Measurements from ENCODE around the gene PPP1R12C.

Gene PPP1R12C

DNA sequence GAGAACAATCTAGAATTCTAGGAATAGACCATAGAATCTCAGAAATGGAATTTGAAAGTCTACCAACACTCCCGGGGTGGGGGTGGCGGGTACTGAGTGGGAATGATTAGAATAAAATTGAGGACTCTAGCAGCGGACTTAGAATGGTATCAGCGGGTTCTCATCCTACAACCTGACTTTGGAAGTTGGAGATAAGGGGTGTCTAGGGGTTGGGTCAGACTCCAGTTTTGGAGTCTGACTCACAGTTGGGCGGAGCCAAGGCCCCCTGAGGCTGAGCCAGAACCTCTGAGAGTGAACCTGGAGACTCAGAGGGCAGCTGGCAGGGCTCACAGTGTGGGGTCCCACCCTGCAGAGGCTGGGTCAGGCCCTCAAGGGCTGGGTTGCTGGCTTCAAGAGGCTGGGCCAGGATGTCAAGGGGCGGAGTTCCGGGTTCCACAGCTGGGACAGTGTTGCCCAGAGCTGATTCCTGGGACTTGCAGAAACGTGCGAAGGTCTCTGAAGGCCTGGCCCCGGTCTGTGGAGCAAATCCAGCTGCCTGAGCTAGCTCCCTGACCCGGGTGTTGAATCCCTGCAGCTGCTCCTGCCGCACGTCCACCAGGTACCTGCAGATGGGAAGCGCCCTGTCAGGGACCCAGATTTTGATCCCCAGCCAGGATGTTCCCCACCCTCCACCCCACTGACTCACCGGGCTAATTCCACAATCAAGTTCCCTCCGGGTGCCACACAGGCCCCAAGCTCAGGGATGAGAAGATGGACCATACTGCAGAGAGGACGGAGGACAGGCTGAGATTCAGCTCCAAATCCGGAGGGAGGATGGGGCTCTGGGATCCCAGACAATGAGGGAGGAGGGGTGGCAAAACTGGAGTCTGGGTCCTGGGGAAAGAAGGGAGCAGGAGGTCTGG, 41.7 kb upstream of the PPP1R12C start:
- no peak for TF ChIP-seq ZFX (IDR thresholded peaks at IDR 0.05; ENCODE audit: borderline replicate concordance)
- TF ChIP-seq, protein P1, sequence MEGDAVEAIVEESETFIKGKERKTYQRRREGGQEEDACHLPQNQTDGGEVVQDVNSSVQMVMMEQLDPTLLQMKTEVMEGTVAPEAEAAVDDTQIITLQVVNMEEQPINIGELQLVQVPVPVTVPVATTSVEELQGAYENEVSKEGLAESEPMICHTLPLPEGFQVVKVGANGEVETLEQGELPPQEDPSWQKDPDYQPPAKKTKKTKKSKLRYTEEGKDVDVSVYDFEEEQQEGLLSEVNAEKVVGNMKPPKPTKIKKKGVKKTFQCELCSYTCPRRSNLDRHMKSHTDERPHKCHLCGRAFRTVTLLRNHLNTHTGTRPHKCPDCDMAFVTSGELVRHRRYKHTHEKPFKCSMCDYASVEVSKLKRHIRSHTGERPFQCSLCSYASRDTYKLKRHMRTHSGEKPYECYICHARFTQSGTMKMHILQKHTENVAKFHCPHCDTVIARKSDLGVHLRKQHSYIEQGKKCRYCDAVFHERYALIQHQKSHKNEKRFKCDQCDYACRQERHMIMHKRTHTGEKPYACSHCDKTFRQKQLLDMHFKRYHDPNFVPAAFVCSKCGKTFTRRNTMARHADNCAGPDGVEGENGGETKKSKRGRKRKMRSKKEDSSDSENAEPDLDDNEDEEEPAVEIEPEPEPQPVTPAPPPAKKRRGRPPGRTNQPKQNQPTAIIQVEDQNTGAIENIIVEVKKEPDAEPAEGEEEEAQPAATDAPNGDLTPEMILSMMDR (IDR thresholded peaks at IDR 0.05), result no peak

GRCh38 chr19:55158423-55158822, 41.0 kb upstream of the PPP1R12C start:
- no peak for TF ChIP-seq ZFX (IDR thresholded peaks at IDR 0.05; ENCODE audit: borderline replicate concordance)
- TF ChIP-seq, protein P1 (IDR thresholded peaks at IDR 0.05), result no peak
- H3K27ac ChIP-seq, result no peak overlapping the region

More for the DNA sequence above, 41.7 kb upstream of the PPP1R12C start:
- H3K27ac ChIP-seq, result no peak overlapping the region

DNA sequence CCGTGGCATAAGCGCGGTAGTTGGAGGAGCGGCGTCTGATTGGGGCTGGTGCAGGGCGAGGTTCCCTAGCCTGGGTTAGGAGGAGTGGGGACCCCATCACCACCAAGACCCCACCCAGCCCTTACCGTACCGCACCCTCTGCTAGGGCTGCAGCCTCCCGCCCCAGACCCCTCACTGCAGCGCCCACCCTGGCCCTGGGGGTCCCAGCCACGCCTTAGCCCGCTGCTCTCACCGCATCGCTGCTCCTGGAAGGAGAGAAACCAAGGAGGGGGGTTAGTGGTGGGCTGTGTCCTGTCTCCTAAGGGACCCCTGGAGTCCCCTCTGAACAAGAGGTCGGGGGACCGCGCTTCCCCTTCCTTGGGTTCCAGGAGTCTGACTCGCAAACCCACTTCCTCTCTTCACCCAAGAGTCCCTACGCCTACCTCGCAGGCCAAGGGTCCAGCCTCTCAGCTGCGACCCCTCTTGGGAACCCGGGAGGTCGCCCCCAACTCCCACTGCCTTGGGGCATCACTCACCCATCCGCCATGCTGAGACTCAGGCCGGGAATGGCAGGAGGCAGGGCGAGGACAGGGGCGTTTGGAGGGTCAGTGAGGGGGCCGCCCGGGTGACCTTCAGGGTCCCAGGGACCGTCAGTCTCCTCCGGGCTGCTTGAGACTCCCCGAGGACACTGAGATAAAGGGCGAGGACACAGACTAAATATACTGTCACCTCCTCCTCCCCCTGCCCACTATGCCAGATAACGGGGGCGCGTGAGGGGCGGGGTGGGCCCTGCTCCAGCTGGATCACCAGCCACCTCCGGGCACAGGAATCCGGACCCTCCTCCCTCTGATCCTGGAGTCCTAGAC, 39.8 kb upstream of the PPP1R12C start, which contains the start of gene TNNI3:
Gene TNNI3, minus strand, starts transcription at position 669 of the 845 bp plus-strand sequence. Its CDS starts 143 bp downstream, at position 526.
- TF ChIP-seq ZFX (IDR thresholded peaks at IDR 0.05; ENCODE audit: borderline replicate concordance), result no peak
- TF ChIP-seq, protein P1 (IDR thresholded peaks at IDR 0.05), result no peak
- H3K27ac ChIP-seq, result peak within 1 kb of the TSS; percentile 67

GRCh38 chr19:55156202-55157063, 39.0 kb upstream of the PPP1R12C start:
- TF ChIP-seq, protein P1 (IDR thresholded peaks at IDR 0.05), result no peak
- TF ChIP-seq ZFX (IDR thresholded peaks at IDR 0.05; ENCODE audit: borderline replicate concordance), result no peak
- peak overlapping the region; percentile 67 for H3K27ac ChIP-seq

DNA sequence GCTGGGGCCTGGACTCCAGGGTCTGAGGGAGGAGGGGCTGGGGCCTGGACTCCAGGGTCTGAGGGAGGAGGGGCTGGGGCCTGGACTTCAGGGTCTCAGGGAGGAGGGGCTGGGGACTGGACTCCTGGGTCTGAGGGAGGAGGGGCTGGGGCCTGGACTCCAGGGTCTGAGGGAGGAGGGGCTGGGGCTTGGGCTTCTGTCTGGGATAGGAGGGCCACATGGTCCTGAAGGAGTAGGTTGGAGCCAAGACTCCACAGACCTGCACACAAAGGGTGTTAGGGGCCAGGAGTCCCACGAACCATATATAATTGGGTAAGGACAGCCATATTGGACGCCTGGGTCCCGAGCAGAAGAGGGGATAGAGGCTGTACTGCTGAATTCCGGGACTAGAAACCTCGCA, 38.3 kb upstream of the PPP1R12C start:
- peak overlapping the region; percentile 67 for H3K27ac ChIP-seq

DNA sequence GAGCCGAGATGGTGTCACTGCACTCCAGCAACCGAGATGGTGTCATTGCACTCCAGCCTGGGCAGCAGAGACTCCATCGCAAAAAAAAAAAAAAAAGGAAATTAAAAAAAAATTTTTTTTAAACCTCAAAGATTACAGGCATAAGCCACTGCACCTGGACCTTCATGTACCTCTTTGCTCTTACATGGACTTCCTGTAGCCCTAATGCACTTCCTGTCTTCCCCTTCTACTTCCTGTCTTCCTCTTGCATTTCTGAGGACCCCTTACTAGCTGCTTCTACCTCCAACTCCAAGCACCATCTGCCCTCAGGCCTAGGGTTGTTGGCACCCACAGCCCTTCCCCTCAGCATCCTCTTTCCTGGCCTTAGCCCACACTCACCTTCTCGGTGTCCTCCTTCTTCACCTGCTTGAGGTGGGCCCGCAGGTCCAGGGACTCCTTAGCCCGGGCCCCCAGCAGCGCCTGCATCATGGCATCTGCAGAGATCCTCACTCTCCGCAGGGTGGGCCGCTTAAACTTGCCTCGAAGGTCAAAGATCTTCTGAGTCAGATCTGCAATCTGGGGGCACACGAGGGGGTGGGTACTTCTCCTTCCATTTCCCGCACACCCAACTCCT, 36.3 kb upstream of the PPP1R12C start:
- H3K27ac ChIP-seq, result no peak overlapping the region
- TF ChIP-seq, protein P1 (IDR thresholded peaks at IDR 0.05), result no peak
- no peak for TF ChIP-seq ZFX (IDR thresholded peaks at IDR 0.05; ENCODE audit: borderline replicate concordance)
